HG03378 (cell line): ENCODE results near the gene CXCL8.
"Not testable (repeated sequence)": the region's sequence is repeated elsewhere in the genome, so short reads cannot be mapped to it uniquely, and the experiment has no call there.

Experiments
- ATAC-seq: cut with Tn5 transposase; IDR thresholded peaks from one replicate; pipeline ENCODE4 v1.9.1; 2021; ENCODE audit warnings: mild to moderate bottlenecking, moderate library complexity; ENCODE audit not compliant: unreplicated experiment

Gene CXCL8

GRCh38 chr4:73740353-73740778 lies at the start of gene CXCL8:
Gene CXCL8, plus strand, starts transcription at chr4:73740569. Its CDS starts 90 bp downstream, at chr4:73740659.
- peak; percentile 44 for ATAC-seq

DNA sequence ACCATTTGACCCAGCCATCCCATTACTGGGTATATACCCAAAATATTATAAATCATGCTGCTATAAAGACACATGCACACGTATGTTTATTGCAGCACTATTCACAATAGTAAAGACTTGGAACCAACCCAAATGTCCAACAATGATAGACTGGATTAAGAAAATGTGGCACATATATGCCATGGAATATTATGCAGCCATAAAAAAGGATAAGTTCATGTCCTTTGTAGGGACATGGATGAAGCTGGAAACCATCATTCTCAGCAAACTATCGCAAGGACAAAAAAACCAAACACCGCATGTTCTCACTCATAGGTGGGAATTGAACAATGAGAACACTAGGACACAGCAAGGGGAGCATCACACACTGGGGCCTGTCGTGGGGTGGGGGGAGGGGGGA lies 49.2 kb upstream of the CXCL8 start:
- ATAC-seq = not testable (repeated sequence)

DNA sequence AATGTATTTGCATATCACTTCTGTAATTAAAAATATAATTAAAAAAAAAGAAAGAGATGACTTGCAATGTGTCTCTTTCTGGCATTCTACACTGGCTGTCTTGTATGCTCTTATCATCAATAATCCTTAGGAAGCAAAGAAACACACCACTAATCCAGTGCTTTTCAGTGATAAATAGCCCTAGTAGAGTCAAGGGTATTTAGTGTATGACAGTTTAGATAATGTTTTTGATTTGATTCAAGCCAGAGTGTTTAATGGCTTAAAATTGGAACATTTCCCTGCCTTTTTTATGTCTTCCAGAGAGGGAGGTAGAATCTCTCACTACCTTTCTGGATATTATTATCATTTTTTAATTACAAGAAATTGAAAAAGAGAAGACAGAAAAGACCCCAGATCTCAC lies 48.6 kb upstream of the CXCL8 start:
- no peak for ATAC-seq

DNA sequence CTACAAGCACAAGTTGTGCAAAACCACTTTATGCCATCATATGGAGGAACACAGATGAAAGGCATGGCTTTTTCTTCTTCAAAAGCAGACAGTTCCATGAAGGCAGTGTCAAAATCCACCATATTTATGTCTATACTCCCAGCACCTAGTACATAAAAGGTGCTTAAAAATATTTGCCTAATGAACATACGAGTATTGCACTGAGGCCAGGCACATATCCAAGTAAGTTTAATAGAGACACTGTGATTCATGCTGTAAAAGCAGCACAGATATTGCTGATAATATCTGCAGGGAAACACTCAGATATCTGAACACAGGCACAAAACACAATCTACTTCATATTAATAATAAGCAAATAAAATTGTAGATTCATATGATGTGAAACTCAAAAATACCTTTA lies 48.1 kb upstream of the CXCL8 start:
- no peak for ATAC-seq

DNA sequence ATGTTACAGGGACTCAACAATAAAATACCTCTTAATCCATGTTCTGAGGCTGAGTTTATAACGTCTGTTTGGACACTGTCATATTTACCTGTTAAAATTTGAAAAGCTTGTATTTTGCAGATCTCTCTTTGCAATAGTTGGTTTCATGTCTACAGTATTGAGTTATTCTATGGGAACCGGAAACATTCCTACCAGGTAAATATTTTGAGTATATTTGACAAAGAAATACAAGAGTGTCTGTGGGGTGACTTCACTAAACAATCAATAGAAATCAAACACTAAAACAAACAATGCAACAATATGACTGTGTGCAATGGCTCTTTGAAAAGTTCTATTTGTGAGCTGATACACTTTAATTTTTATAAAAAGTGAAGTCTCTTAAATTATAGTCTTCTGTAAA lies 47.7 kb upstream of the CXCL8 start:
- no peak for ATAC-seq

DNA sequence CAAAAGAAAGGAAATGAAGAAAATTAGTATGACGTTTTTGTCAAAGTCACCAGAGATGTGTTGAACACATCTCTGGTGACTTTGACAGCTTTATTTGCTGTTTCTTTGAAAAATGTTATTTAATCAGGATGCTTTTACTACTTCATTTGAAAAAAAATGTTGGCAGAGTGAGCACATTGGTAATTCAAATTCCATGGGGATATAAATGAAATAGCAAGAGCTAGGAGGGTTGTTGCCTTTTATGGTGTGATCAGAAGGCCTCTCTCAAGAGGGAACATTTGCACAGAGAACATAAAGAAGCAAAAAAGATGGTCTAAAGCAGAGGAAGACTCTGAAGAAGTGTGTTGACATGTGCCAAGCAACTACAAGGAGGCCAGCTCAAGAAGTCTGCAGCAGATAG lies 46.6 kb upstream of the CXCL8 start:
- ATAC-seq = no peak

DNA sequence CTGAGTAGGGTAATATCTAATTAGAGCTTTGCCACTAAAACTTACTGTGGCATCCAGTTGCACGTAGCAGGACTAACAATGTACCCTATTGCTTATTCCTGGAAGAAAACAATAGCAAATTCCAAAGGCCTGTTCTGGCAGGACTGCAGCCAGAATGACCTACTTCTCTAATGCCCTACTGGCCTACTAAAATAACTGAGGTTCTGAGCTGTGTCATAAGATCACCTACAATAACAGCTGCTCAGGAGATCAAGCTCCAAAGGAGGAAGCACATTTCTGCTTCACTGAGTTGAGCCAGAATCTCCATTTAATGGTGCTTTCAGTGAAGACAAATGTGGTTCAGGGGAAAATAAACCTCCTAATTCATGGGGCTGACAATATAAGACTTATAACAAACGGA lies 42.2 kb upstream of the CXCL8 start:
- no peak for ATAC-seq

DNA sequence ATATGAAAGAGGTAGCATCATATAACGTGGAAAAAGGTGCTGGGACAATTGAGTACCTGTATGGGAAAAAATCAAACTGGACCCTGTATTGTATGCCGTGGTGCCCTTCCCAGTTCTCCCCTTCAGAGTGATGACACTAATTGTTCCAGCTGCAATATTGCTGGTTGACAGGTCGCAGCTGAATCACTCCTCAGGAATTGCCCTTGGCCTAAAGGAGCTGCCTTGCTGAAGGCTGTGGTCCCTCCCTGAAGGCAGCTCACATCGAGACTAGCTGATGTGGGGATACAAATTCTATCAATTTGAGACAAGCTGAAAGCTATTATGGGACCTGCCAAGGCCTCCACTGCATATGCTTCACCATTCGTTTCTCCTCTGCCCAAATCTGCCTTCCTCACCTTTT lies 39.3 kb upstream of the CXCL8 start:
- ATAC-seq = no peak

GRCh38 chr4:73702796-73703287 lies 37.5 kb upstream of the CXCL8 start:
- no peak for ATAC-seq

DNA sequence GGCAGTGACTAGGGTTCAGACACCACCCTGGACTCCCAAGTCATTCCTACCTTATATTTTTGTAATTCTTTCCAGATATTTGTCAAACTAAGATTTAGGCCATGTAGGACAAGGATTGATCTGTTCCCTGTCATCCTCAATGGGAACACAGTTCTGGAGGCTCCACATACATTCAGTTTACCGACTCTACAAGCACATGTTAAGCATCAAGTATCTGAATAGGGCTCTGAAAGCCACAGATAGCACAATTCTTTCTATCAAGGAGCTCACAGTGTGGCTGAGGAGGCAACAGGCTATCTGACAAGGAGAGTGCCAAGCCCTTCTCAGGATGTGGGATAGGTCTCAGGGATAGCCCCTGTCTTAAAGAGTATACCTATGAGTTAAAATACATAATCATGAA lies 37.0 kb upstream of the CXCL8 start:
- no peak for ATAC-seq

DNA sequence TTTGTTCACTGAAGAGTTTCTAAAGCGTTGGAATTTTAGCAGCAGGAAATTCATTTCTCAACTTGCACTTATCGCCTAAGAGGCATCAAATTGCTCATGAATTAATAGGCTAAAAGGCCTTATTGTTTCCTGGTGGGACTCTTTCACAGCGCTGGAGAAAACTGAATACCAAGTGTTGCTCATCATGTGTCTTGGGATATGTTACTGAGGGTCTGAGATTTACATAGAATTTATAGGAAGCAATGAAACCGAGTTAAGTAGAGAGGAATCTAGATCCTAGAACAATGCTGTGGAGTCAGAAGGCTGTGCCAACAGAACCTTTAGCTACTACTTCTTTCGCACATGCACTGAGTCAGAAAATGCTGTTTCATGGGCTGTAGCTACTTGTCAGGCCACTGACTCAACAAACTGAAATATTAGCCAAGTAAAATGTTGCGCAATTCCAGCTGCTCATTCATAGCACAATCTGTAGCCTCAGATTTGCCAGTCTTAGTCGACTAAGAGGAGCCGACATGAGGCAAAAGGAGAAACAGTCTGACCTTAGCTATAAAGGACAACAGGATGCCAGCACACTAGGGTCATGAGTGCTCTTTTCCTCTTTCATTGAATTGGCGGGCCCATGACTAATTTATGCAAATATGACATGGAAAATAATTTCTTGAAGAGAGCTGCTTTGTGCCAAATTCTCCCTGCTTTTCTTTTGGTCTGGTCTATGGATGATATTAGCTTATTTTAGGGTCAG lies 35.9 kb upstream of the CXCL8 start:
- ATAC-seq = peak; percentile 47

DNA sequence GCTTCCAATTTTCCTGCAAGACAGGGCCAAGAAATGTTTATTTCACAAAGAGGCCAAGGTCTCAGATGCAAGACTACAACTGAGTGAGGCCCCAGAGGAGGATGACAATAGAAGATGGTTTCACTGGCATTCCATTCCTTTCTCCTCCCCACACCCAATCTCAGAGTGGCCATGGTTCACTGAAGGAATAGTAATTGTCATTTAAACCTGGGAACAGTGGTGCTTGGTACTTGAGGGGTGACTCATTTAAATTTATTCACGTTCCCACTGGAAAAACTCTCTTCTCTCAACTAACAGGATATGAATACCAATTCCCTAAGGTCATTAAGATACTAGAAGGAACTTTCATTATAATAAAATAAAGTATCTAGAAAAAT lies 35.3 kb upstream of the CXCL8 start:
- ATAC-seq = no peak

DNA sequence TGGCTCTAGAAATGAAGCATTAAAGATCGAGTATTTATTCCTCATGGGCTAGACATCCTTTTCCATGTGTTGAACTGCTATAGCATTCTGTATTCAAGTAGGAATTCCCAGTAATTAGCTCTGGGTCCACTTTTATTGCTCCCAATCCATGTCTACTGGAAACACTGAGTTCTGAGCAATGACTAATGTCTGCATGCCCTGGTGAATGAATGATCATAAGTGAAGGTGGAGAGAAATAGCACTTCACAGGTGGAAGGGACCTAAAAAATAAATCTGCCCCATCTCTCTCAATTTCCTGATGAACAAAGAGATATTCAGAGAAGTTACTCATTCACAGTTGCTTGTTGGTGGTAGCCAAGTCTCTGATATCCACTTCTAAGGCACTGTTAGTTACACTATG lies 34.6 kb upstream of the CXCL8 start:
- ATAC-seq = no peak

GRCh38 chr4:73706811-73707210 lies 33.6 kb upstream of the CXCL8 start:
- no peak for ATAC-seq

DNA sequence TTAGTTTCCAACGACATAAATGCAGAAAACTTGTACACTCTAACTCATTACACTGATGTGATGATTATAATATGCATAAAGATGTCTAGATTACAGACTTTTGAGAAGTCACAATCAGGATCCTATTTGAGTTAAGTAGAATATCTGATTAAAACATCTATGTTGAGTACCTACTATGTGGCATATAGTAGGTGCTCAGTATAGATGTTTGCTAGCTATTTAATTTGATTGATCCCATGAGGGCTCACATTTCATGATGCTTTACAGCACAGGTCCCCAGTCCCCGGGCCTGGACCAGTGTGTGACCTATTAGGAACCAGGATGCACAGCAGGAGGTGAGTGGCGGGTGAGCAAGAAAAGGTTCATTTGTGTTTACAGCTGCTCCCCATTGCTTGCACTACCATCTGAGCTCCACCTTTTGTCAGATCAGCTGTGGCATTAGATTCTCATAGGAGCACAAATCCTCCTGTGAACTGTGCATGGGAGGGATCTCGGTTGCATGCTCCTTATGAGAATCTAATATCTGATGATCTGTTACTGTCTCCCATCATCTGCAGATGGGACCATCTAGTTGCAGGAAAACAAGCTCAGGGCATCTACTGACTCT lies 33.0 kb upstream of the CXCL8 start:
- no peak for ATAC-seq

DNA sequence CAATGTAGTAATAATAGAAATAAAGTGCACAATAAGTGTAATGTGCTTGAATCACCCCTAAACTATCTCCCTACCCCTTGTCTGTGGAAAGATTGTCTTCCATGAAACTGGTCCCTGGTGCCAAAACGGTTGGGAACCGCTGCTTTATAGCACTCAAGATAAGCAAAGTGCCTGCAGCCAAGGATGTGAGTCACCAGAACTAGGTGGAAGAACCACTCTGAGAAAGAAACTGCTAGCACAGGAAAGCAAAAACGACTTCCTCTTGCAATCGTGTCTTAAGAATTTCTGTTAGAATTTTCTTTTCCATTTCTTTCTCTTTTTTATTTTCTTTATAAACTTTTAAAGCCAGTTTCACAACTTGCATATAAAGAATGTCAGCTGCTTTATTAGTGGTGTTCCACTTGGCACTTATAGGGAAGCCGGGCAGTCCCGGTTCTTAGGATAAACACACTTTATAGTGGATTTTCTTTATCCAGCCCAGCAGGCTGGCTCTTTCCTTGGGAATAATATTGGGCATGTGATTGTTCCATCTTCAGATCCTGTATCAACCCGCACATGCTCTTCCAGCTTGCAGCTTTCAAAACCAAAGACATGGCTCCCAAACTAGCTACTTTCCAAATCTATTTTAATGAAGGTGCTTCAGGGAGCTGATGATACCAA lies 32.3 kb upstream of the CXCL8 start:
- no peak for ATAC-seq

- no peak for ATAC-seq
Observed at GRCh38 chr4:73709451-73710033, 30.8 kb upstream of the CXCL8 start.

DNA sequence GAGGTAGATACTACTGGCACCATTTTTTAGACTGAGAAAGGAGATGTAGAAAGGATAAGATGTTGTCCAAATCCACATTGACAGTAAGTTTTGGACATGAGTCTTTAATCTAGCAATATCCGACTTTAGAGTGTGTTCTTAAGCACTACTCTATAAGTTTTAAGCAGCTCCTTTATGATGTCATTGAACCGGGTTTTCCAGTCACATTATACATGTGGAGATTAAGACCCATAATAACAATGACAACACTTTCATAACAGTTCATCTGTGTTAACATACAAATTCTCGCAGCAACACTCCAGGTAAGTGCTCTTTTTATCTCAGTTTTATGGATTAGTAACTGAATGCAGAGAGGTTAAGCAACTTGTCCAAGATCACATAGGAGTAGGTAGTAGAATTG lies 30.3 kb upstream of the CXCL8 start:
- no peak for ATAC-seq

- no peak for ATAC-seq
Observed at GRCh38 chr4:73711989-73712388, 28.4 kb upstream of the CXCL8 start.

DNA sequence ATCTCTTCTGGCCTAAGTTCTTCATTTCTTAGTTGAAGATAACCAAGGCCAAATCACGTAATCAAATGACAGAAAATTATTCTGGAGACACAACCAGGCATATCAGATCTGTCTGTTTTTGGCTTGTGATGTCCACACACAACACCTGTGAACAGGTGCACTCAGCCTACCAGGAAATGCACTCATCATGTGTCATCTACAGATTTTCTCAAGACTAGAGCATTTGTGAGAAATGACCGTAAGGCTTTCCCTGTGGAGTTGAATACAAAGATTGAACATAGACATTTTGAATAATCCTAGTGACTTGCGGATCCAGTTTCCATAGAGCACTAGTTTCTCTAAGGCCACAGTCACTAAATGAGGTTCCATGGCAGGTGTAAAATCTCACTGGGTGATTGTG lies 26.7 kb upstream of the CXCL8 start:
- no peak for ATAC-seq

DNA sequence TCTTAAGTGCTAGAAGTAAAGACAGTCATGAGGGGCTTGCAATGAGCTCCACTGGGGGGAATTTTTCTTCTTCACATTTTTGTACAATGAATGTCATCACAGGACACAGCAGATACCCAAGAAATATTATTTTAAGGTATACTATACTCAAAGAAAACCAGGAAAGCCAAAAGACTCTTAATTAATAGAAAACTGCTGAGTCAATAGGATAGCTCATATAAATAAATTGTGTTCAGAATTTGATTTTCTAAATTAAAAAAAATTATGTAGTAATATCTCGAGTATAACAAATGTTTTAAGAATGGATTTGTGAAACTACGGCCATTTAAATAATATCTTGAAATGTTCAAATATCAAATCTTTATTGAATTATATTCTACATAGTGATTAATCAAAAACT lies 25.7 kb upstream of the CXCL8 start:
- no peak for ATAC-seq

DNA sequence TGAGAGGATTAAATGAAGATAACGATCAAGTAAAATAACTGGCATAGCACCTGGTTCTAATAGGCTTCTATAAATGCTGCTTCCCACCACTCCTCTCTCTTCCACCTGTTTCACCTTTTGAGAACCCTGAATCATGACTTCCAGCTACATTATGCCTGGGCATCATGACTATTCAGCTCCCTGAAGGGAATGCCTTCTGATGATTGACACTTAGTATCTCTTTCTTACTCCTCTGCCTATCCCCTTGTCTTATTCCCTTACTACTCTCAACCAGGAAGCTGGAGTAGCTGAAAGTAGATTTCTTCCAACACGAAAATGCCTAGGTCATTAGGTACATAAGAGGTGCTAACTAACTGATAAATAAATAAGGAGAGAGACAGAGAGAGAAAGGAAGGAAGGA lies 24.7 kb upstream of the CXCL8 start:
- ATAC-seq = no peak
